ENCODE data around the gene TFEC.
"Not testable (repeated sequence)": the region's sequence is repeated elsewhere in the genome, so short reads cannot be mapped to it uniquely, and the experiment has no call there.

Gene TFEC

GRCh38 chr7:116027786-116028185 is 2.8 kb downstream of the TFEC start:
- TF ChIP-seq CTCF (IDR thresholded peaks at IDR 0.05; ENCODE audit: control extremely low read depth, extremely low read depth, low read depth, missing control alignments), result no peak
- POLR2A ChIA-PET, result interaction anchor here (0.6 kb wide), 1 partner anchor 14 kb away, joined by 3 read pairs; no protein-coding TSS in a partner anchor
- CTCF ChIA-PET, result interaction anchor here (2.8 kb wide), 1 partner anchor 9 kb away, joined by 14 read pairs; no protein-coding TSS in a partner anchor
- DNase-seq (ENCODE audit: extremely low spot score), result no peak

GRCh38 chr7:116024826-116025809 is 5.4 kb downstream of the TFEC start:
- no peak for DNase-seq (ENCODE audit: extremely low spot score)
- no peak for TF ChIP-seq CTCF (IDR thresholded peaks at IDR 0.05; ENCODE audit: control extremely low read depth, extremely low read depth, low read depth, missing control alignments)
- POLR2A ChIA-PET, result no interaction called here
- CTCF ChIA-PET, result interaction anchor here (1.0 to 2.4 kb wide), 6 partner anchors 9 to 31 kb away, joined by 3 to 8 read pairs (median 4); no protein-coding TSS in a partner anchor

GRCh38 chr7:116021237-116021636 is 9.3 kb downstream of the TFEC start:
- ChIA-PET POLR2A (no interaction called here), CTCF (interaction anchor here (1.1 to 1.2 kb wide), 2 partner anchors 10 to 51 kb away, joined by 3 read pairs; no protein-coding TSS in a partner anchor)
- TF ChIP-seq CTCF (IDR thresholded peaks at IDR 0.05; ENCODE audit: control extremely low read depth, extremely low read depth, low read depth, missing control alignments), result no peak
- no peak for DNase-seq (ENCODE audit: extremely low spot score)

- CTCF ChIA-PET, result interaction anchor here (1.0 to 4.0 kb wide), 4 partner anchors 10 to 15 kb away, joined by 3 to 14 read pairs (median 4); no protein-coding TSS in a partner anchor
- POLR2A ChIA-PET, result no interaction called here
- no peak for DNase-seq (ENCODE audit: extremely low spot score)
- TF ChIP-seq CTCF (IDR thresholded peaks at IDR 0.05; ENCODE audit: control extremely low read depth, extremely low read depth, low read depth, missing control alignments), result no peak
Observed at GRCh38 chr7:116018731-116019130, 11.8 kb downstream of the TFEC start.

- ChIA-PET CTCF (no interaction called here), POLR2A (no interaction called here)
- no peak for TF ChIP-seq CTCF (IDR thresholded peaks at IDR 0.05; ENCODE audit: control extremely low read depth, extremely low read depth, low read depth, missing control alignments)
- no peak for DNase-seq (ENCODE audit: extremely low spot score)
Observed at GRCh38 chr7:116013675-116014074, 16.9 kb downstream of the TFEC start.

- POLR2A ChIA-PET, result no interaction called here
- no peak for DNase-seq (ENCODE audit: extremely low spot score)
- CTCF ChIA-PET, result no interaction called here
- TF ChIP-seq CTCF (IDR thresholded peaks at IDR 0.05; ENCODE audit: control extremely low read depth, extremely low read depth, low read depth, missing control alignments), result no peak
Observed at GRCh38 chr7:116011584-116011983, 19.0 kb downstream of the TFEC start.

GRCh38 chr7:116004762-116005161 is 25.8 kb downstream of the TFEC start:
- POLR2A ChIA-PET; CTCF ChIA-PET; DNase-seq (ENCODE audit: extremely low spot score): not testable (repeated sequence)

Data from GM10248 (cell line).